HG03432 (cell line): ENCODE data around the gene CCDC6.

Experiments used
- ATAC-seq: cut with Tn5 transposase; IDR thresholded peaks from one replicate; pipeline ENCODE4 v1.9.1; 2021; ENCODE audit warnings: mild to moderate bottlenecking, moderate library complexity; ENCODE audit not compliant: unreplicated experiment

The CCDC6 gene

DNA sequence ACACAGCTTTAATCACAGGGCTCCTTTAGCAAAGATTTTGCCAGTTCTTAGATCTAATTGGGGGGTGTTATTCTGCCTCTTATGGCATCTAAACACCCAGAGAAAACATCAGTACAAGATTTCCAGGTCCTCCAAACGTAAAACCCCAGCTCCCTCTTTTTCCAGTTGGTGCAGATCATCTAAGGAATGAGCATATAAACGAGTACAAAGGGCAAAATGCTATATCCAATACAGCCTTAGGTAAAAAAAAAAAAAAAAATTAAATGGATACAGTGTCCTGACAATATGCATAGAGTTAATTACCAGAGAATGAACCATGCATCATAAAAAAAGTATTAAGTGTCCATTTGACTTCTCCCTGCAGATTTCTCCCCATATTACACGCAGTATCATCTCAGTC is 50.3 kb downstream of the CCDC6 start:
- no peak for ATAC-seq

DNA sequence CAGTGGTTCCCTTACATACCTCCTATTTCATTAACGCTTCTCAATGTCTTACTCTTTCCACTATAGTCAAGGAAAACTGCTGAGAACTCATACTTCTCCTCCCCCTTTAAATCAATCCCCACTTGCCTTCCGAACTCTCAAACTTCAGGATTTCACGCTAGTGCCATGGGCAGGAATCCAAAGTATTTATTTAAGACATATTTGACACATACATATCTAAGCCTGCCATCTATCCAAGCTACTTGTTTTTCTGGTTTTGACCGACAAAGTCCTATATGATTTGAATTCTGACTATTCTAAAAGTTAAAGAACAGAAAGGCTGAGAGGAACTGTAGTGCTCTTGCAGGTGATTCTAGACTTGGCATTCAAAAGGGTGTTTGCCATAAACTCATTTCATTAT is 51.8 kb downstream of the CCDC6 start:
- ATAC-seq = no peak

GRCh38 chr10:59852670-59853069 is 53.7 kb downstream of the CCDC6 start:
- ATAC-seq = no peak

- ATAC-seq = no peak
Observed at GRCh38 chr10:59851864-59852263, 54.5 kb downstream of the CCDC6 start.

DNA sequence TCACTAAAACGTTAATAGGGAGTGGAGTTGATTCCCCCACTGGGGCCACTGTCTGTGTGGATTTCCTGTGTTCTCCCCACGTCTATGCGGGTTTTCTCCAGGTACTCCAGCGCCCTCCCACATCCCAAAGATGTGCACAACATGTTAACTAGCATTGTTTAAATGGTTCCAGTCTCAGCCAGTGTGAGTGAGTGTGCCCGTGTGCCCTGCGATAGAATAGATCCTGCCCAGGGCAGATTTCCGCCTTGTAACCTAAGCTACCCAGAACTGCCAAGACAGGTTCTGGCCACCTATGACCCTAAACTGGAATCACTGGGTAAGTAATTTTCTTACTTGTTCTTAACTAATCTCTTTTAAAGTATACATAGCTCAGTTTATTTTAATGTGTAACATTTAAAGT is 58.5 kb downstream of the CCDC6 start:
- no peak for ATAC-seq

GRCh38 chr10:59847326-59847725 is 59.0 kb downstream of the CCDC6 start:
- ATAC-seq = no peak

DNA sequence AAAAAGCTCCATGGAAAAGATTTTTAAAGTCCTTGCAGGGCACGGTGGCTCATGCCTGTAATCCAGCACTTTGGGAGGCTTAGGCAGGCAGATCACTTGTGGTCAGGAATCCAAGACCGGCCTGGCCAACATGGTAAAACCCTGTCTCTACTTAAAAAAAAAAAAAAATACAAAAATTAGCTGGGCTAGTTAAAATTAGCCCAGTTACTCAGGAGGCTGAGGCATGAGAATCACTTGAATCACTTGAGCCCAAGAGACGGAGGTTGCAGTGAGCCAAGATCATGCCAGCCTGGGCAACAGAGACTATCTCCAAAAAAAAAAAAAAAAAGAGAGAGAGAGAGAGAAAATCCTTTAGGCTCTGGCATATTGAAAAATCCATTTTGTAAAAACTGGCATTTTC is 61.9 kb downstream of the CCDC6 start:
- no peak for ATAC-seq

DNA sequence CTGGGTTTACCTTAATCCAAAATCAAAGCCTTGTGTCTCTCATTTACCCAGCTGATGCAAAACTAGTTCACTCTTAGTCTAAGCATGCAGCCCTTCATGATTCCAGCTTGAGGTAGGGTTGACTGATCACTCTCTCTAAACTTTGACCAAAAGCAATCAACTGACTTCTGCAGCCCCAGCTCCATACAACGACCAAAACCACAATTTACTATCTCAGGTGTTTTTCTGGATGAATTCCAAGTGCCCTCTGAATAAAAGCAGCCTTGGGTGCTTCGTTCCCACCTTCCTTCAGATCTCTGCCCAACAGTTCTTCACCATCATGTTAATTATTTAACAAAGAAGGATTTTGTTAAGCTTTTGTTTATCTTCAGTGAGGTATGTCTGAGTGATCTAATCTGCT is 62.6 kb downstream of the CCDC6 start:
- ATAC-seq = no peak

DNA sequence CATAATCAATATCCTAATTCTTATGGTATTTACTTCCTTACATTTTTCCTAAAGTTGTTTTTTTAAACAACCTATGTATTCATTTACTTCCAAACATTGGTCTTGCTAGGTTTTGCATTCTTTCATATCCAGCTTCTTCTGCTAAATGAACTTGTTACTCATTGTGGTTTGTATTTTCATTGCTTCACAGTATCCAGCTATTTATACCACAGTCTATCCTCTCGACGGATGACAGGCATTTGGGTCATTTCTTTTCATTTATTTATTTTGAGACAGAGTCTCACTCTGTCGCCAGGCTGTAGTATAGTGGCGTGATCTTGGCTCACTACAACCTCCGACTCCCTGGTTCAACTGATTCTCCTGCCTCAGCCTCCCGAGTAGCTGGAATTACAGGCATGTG is 66.8 kb downstream of the CCDC6 start:
- no peak for ATAC-seq

DNA sequence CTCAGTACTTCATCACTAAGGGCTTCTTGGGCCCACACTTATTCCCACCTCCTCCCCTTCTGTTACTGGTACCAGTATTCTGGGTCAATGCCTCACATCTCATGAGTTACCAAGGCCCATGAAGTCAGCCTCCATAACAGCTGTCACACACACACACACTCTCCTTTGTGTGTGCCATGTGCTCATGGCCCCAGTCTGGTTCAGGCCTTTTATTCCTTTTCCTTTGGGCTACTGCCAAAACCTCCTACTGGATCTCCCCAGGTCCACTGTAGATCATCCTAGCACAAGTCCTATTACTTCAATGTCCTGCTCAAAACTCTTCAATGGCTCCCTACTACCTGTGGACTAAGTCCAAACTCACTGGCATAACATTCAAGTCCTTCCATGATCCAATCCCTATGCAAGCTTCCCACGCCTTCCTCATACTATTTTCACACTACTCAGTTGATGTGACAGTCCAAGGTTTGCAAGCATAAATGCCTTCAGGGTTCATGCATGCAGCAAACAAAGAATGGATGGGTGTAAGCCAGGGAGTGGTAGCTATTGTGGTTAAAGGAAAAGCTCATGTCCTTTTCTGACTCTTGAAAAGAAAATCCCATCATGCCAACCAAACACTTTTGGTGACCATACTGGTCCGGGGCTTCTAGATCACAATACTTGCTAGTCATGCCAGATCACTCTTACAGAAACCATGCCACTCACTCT is 68.1 kb downstream of the CCDC6 start:
- no peak for ATAC-seq

- no peak for ATAC-seq
Observed at GRCh38 chr10:59833810-59834209, 72.5 kb downstream of the CCDC6 start.

- no peak for ATAC-seq
Observed at GRCh38 chr10:59832506-59832905, 73.8 kb downstream of the CCDC6 start.

DNA sequence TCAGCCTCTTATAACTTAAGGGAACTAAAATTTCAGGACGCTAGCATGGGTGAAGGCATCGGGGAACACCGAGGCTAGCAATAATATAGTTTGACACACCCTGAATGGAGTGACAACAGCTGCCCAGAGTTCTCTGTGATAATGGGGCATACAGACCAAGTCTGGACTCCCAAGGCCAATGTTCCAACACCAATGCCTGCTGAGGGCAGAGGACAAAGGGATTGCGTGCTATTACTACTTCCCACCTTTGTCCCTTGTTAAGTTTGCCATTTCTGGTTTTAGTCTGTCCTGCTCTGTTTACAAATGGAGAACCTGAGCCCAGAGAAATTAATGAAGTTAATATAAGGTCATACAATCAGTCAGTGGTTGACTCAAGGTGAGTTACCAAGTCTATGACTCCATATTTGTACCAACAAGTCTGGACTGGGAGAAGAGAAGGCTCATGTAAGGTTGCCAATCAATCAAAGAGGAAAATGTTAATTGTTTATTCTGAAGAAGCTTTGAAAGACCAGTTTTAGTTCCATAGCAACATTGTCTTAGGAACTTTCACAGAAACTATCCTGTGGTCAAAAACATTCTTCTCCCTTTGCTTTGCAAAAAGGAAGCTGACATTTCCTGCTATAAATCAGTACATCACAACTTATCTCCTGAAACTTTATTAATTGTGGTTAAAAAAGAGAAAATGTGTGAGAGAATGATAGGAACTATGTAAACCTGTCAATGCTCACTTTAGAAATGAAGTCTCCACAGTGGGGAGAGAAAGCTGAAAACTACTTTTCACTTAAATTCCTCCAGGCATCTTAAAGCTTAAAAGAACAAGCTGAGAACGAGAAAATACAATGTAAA is 74.5 kb downstream of the CCDC6 start:
- no peak for ATAC-seq

DNA sequence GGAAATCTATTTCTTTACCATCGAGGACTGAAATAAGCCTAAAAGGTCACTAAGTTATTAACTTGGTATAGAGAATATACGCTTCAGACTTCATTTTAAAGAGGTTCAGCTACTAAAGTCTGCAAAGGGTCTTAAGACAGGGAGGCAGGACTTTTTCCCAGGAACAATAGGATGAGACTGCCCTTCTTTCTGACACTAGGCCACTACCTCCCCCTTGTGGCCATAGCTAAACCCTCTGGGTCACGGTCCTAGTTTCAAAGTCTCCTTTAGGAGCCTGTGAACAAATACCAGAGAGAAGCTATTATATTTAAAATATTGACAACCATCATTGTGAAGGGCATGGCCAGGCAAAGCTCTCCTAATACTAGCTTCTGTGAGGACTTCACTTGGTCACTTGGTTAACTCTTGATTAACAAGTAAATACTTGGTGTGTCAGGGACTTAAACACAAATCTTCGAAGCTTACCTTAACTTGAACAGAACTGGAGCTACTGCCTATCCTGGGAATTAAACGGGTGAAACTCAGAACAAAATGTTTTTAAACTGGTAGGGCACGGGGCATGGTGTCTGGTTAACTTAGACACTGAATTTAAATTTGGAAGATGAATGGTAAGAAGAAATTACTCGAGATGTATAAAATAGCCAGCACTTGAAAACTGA is 75.6 kb downstream of the CCDC6 start:
- ATAC-seq = no peak

- ATAC-seq = peak; percentile 83
Observed at GRCh38 chr10:59829601-59830000, 76.8 kb downstream of the CCDC6 start.

DNA sequence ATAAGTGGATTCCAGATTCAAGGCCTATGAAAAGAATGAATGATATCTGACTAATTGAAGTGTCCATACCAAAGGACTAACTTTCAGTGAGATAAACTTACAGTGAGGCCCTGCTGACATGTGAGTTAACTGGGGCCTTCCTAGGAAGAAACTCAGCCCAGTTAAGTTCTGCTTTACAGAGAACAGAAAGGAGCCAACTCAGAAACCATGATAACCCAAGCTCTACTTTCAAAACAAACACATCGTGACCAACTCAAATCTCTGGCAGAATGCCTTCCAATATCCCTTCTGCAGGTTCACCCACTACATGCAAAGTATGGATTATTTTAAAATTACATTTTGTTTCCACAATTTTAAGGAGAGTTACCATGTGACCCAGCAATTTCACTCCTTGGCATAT is 77.3 kb downstream of the CCDC6 start:
- no peak for ATAC-seq

DNA sequence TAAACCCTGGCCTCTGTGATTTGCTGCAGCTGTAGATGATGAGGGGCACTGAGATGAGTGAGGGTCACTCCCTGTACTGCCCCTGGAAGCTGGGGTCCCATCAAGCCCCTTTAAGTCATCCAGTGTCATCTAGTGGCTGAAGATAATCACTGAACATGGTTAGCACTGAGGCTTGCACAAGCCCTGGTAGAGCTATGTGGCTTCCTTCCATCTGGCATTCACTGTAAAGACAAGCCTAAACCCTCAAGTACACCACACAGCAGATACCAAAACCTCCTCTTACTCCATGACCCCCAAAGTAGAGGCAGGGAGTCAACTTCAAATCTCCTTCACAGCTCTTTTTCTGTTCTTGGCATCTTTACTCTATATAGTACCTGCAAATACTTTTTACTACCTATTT is 80.4 kb downstream of the CCDC6 start:
- no peak for ATAC-seq

GRCh38 chr10:59823751-59824150 is 82.6 kb downstream of the CCDC6 start:
- ATAC-seq = no peak

GRCh38 chr10:59823111-59823510 is 83.2 kb downstream of the CCDC6 start:
- no peak for ATAC-seq

- no peak for ATAC-seq
Observed at GRCh38 chr10:59820471-59820870, 85.9 kb downstream of the CCDC6 start.

GRCh38 chr10:59819683-59820082 is 86.7 kb downstream of the CCDC6 start:
- ATAC-seq = no peak

GRCh38 chr10:59819265-59819664 is 87.1 kb downstream of the CCDC6 start:
- no peak for ATAC-seq
